Type B pancreatic cell (in vitro differentiated cells): ENCODE results near the gene CA9. TPM values are rescaled to one million over a fixed set of nuclear protein-coding genes. Genes with fewer than 3 reads are reported as not detected.
"Not testable (repeated sequence)": the region's sequence is repeated elsewhere in the genome, so short reads cannot be mapped to it uniquely, and the experiment has no call there.

Experiments used
- DNase-seq: peaks from one replicate; pipeline ENCODE4 v3.0.0; 2021; ENCODE audit warnings: mixed read lengths; ENCODE audit not compliant: unreplicated experiment; ENCODE audit errors: extremely low spot score
- H3K27ac Mint-ChIP-seq: 2 replicates; pipeline ENCODE4 v1.8.0; 2021; ENCODE audit warnings: mild to moderate bottlenecking, mixed read lengths
- H3K27me3 Mint-ChIP-seq: 2 replicates; pipeline ENCODE4 v1.8.0; 2021; ENCODE audit warnings: mixed read lengths
- H3K36me3 Mint-ChIP-seq: 2 replicates; pipeline ENCODE4 v1.8.0; 2021; ENCODE audit warnings: mixed read lengths
- H3K4me1 Mint-ChIP-seq: one replicate; pipeline ENCODE4 v1.8.0; 2021; ENCODE audit warnings: mixed read lengths; ENCODE audit not compliant: unreplicated experiment
- H3K4me3 Mint-ChIP-seq: 2 replicates; pipeline ENCODE4 v1.8.0; 2021; ENCODE audit warnings: mild to moderate bottlenecking, mixed read lengths
- H3K9me3 Mint-ChIP-seq: 2 replicates; pipeline ENCODE4 v1.8.0; 2021; ENCODE audit warnings: mixed read lengths
- CTCF ChIP-seq: fragments of 200-600 bp; sonication (generic); conservative IDR thresholded peaks from 2 replicates; pipeline ENCODE4 v1.5.0; 2021; ENCODE audit warnings: antibody characterized with exemption, mild to moderate bottlenecking
- total RNA-seq: library from RNA; stranded (reverse); gene quantifications from 2 replicates; pipeline ENCODE4 v1.2.1, GENCODE V29; 2021; ENCODE audit warnings: low replicate concordance

Gene CA9
- total RNA-seq, 1 donor from 2014 or later: 1.5 TPM

GRCh38 chr9:35643046-35643445 is 30.7 kb upstream of the CA9 start:
- TF ChIP-seq CTCF: no peak
- DNase-seq: no peak
- Mint-ChIP-seq H3K4me3 (no peak overlapping the region), H3K36me3 (peaks cover 7% of the 10 kb centered on the region), H3K27ac (no peak overlapping the region), H3K27me3 (no peaks in the 10 kb centered on the region), H3K9me3 (no peaks in the 10 kb centered on the region), H3K4me1 (peaks cover 12% of the 10 kb centered on the region)

GRCh38 chr9:35645736-35646135 is 28.0 kb upstream of the CA9 start:
- not testable (repeated sequence) for H3K27me3 Mint-ChIP-seq, DNase-seq, H3K36me3 Mint-ChIP-seq, H3K9me3 Mint-ChIP-seq
- Mint-ChIP-seq H3K4me1 (peaks cover 17% of the 10 kb centered on the region), H3K4me3 (peak overlapping the region; percentile 95), H3K27ac (peak overlapping the region; percentile 98)

GRCh38 chr9:35646153-35646532 is 27.6 kb upstream of the CA9 start:
- H3K27ac Mint-ChIP-seq: peak overlapping the region; percentile 98
- TF ChIP-seq CTCF: no peak
- peak overlapping the region; percentile 95 for H3K4me3 Mint-ChIP-seq
- H3K36me3 Mint-ChIP-seq: peaks cover 4% of the 10 kb centered on the region
- H3K9me3 Mint-ChIP-seq: no peaks in the 10 kb centered on the region
- DNase-seq: no peak
- no peaks in the 10 kb centered on the region for H3K27me3 Mint-ChIP-seq
- peaks cover 17% of the 10 kb centered on the region for H3K4me1 Mint-ChIP-seq

- no peaks in the 10 kb centered on the region for H3K27me3 Mint-ChIP-seq
- H3K36me3 Mint-ChIP-seq: peaks cover under 1% of the 10 kb centered on the region
- H3K4me3 Mint-ChIP-seq: peak overlapping the region; percentile 95
- peak; percentile 95 for DNase-seq
- H3K27ac Mint-ChIP-seq: peak overlapping the region; percentile 98
- H3K4me1 Mint-ChIP-seq: peaks cover 17% of the 10 kb centered on the region
- peak; percentile 91 for TF ChIP-seq CTCF
- H3K9me3 Mint-ChIP-seq: no peaks in the 10 kb centered on the region
These were observed 27.0 kb upstream of the CA9 start for GRCh38 chr9:35646533-35647265.

GRCh38 chr9:35649431-35650340 is 24.0 kb upstream of the CA9 start:
- peaks cover 17% of the 10 kb centered on the region for H3K4me1 Mint-ChIP-seq
- no peaks in the 10 kb centered on the region for H3K9me3 Mint-ChIP-seq
- no peak for DNase-seq
- no peaks in the 10 kb centered on the region for H3K36me3 Mint-ChIP-seq
- H3K4me3 Mint-ChIP-seq: no peak overlapping the region
- H3K27me3 Mint-ChIP-seq: no peaks in the 10 kb centered on the region
- no peak overlapping the region for H3K27ac Mint-ChIP-seq
- TF ChIP-seq CTCF: no peak
